Measurements from ENCODE around the gene HPS1. TPM values are rescaled to one million over a fixed set of nuclear protein-coding genes. Genes with fewer than 3 reads are reported as not detected.

Gene HPS1
- total RNA-seq, 4 donors from 2014 or later = 26.3 to 40.6 (median 27.9) TPM

GRCh38 chr10:98453729-98454128 lies 7.0 kb upstream of the HPS1 start:
- Histone ChIP-seq H3K36me3 (no peaks in the 10 kb centered on the region), H3K27me3 (peaks cover 0 to 22% (median 0%) of the 10 kb centered on the region in 4 donors), H3K4me3 (no peak overlapping the region), H3K9me3 (no peaks in the 10 kb centered on the region), H3K4me1 (no peaks in the 10 kb centered on the region), H3K27ac (no peak overlapping the region)
- intact Hi-C loops (cut with DNase I) = no loop called here
- WGBS, 2 donors = 66 to 79% methylated on average over 2 of the region's 2 CpGs
- TF ChIP-seq CTCF (IDR thresholded peaks at IDR 0.05) = no peak
- no peak for TF ChIP-seq POLR2A (IDR thresholded peaks at IDR 0.05)
- DNase-seq = no peak

GRCh38 chr10:98450618-98451017 lies 3.9 kb upstream of the HPS1 start:
- 41 to 64% methylated on average over 1 of the region's 1 CpG for WGBS, 2 donors
- Histone ChIP-seq H3K9me3 (no peaks in the 10 kb centered on the region), H3K4me1 (peaks cover 4 to 15% (median 9%) of the 10 kb centered on the region in 3 donors), H3K27me3 (peaks cover 0 to 5% (median 0%) of the 10 kb centered on the region in 4 donors), H3K36me3 (no peaks in the 10 kb centered on the region), H3K27ac (no peak overlapping the region), H3K4me3 (no peak overlapping the region)
- intact Hi-C loops (cut with DNase I) = no loop called here
- DNase-seq = no peak
- TF ChIP-seq CTCF (IDR thresholded peaks at IDR 0.05) (no peak), POLR2A (IDR thresholded peaks at IDR 0.05) (no peak)

- Histone ChIP-seq H3K4me1 (peaks cover 4 to 26% (median 15%) of the 10 kb centered on the region in 3 donors), H3K9me3 (no peaks in the 10 kb centered on the region), H3K4me3 (no peak overlapping the region), H3K36me3 (peaks cover 0 to 11% (median 5%) of the 10 kb centered on the region in 3 donors), H3K27me3 (peaks cover 0 to 5% (median 0%) of the 10 kb centered on the region in 4 donors), H3K27ac (no peak overlapping the region)
- TF ChIP-seq POLR2A (IDR thresholded peaks at IDR 0.05) (no peak), CTCF (IDR thresholded peaks at IDR 0.05) (no peak)
- DNase-seq = no peak
- intact Hi-C loops (cut with DNase I) = no loop called here
These were observed 2.6 kb upstream of the HPS1 start for GRCh38 chr10:98449287-98449686.

- Histone ChIP-seq H3K27ac (peak overlapping the region; percentile 87 to 96 (median 94)), H3K36me3 (peaks cover 3 to 41% (median 13%) of the 10 kb centered on the region in 3 donors), H3K4me3 (peak overlapping the region; percentile 68 to 92 (median 91)), H3K27me3 (no peaks in the 10 kb centered on the region), H3K9me3 (no peaks in the 10 kb centered on the region), H3K4me1 (peaks cover 4 to 31% (median 15%) of the 10 kb centered on the region in 3 donors)
- 6 to 12% methylated on average over 5 of the region's 28 CpGs for WGBS, 2 donors
- no peak for DNase-seq
- TF ChIP-seq CTCF (IDR thresholded peaks at IDR 0.05) = no peak
- no peak for TF ChIP-seq POLR2A (IDR thresholded peaks at IDR 0.05)
- intact Hi-C loops (cut with DNase I) = no loop called here
These were observed 529 bp downstream of the HPS1 start for GRCh38 chr10:98446151-98446660.

GRCh38 chr10:98445200-98445812 lies 1.4 kb downstream of the HPS1 start:
- Histone ChIP-seq H3K9me3 (no peaks in the 10 kb centered on the region), H3K27me3 (no peaks in the 10 kb centered on the region), H3K27ac (peak overlapping the region in 3 of 4 donors; percentile 94 to 96 (median 94)), H3K36me3 (peaks cover 3 to 49% (median 13%) of the 10 kb centered on the region in 3 donors), H3K4me3 (peak overlapping the region in 3 of 4 donors; percentile 91 to 92 (median 91)), H3K4me1 (peaks cover 4 to 31% (median 15%) of the 10 kb centered on the region in 3 donors)
- DNase-seq = no peak
- intact Hi-C loops (cut with DNase I) = no loop called here
- TF ChIP-seq CTCF (IDR thresholded peaks at IDR 0.05) = no peak
- no peak for TF ChIP-seq POLR2A (IDR thresholded peaks at IDR 0.05)
- 55 to 66% methylated on average over 3 to 5 of the region's 10 CpGs for WGBS, 2 donors

Data from esophagus squamous epithelium (tissue), 5 donors.